GM10248 (cell line): ENCODE results near the gene TMEM176B.

Experiments
- CTCF ChIA-PET: fragments of 300-600 bp; sonication (Branson Sonifier 250); formaldehyde crosslinking; extraction: SDS; loops from one replicate; lab custom pipeline; 2021; ENCODE audit warnings: antibody characterized with exemption; lab: Yijun Ruan, JAX
- POLR2A ChIA-PET: fragments of 350-650 bp; sonication (Branson Sonifier 250); formaldehyde crosslinking; extraction: SDS; loops from one replicate; lab custom pipeline; 2020; ENCODE audit warnings: antibody characterized with exemption; lab: Yijun Ruan, JAX
- DNase-seq: peaks from one replicate; pipeline ENCODE4 v3.0.0; 2012; ENCODE audit errors: extremely low spot score
- CTCF ChIP-seq: IDR thresholded peaks from 2 replicates; pipeline ENCODE4 v1.5.1; 2012; ENCODE audit warnings: mild to moderate bottlenecking, low read depth; ENCODE audit errors: extremely low read depth, missing control alignments, control extremely low read depth

TMEM176B gene

GRCh38 chr7:150835019-150835418, 34.9 kb upstream of the TMEM176B start:
- no peak for TF ChIP-seq CTCF
- CTCF ChIA-PET, result no interaction called here
- DNase-seq, result no peak
- POLR2A ChIA-PET, result no interaction called here

GRCh38 chr7:150831851-150832250, 31.7 kb upstream of the TMEM176B start:
- ChIA-PET POLR2A (no interaction called here), CTCF (interaction anchor here (0.9 kb wide), 1 partner anchor 61 kb away, joined by 3 read pairs; no protein-coding TSS in a partner anchor)
- TF ChIP-seq CTCF, result no peak
- no peak for DNase-seq

GRCh38 chr7:150830937-150831336, 30.8 kb upstream of the TMEM176B start:
- CTCF ChIA-PET, result no interaction called here
- TF ChIP-seq CTCF, result no peak
- DNase-seq, result no peak
- POLR2A ChIA-PET, result no interaction called here

- POLR2A ChIA-PET, result no interaction called here
- DNase-seq, result no peak
- no peak for TF ChIP-seq CTCF
- CTCF ChIA-PET, result interaction anchor here (1.4 to 1.5 kb wide), 2 partner anchors 14 to 47 kb away, joined by 3 to 4 read pairs; no protein-coding TSS in a partner anchor
Measured at GRCh38 chr7:150829426-150829825, 29.3 kb upstream of the TMEM176B start.

- no peak for DNase-seq
- POLR2A ChIA-PET, result no interaction called here
- no peak for TF ChIP-seq CTCF
- CTCF ChIA-PET, result no interaction called here
Measured at GRCh38 chr7:150828384-150828783, 28.2 kb upstream of the TMEM176B start.

- POLR2A ChIA-PET, result interaction anchor here (0.5 kb wide), 1 partner anchor 9 kb away, joined by 3 read pairs; no protein-coding TSS in a partner anchor
- CTCF ChIA-PET, result no interaction called here
- DNase-seq, result no peak
- no peak for TF ChIP-seq CTCF
Measured at GRCh38 chr7:150826061-150826849, 26.1 kb upstream of the TMEM176B start.
